ENCODE measurements around the gene MGAT3.

MGAT3 gene

GRCh38 chr22:39508393-39508792, 51.6 kb downstream of the MGAT3 start:
- TF ChIP-seq ZNF473 (tag by site-specific recombination; IDR thresholded peaks at IDR 0.05) (no peak), PRDM10 (tag by site-specific recombination; IDR thresholded peaks at IDR 0.05) (0 out of 2 replicates have a peak, but pooled peaks have one; percentile 14)
- Histone ChIP-seq H3K4me3 (ENCODE audit: low read depth, low read length) (no peak overlapping the region), H3K4me1 (ENCODE audit: control insufficient read depth, insufficient read depth, low read length) (peaks cover 2% of the 10 kb centered on the region; the same call in 1 of the 2 replicates), H3K36me3 (ENCODE audit: control insufficient read depth in 2 of 2, insufficient read depth in 1 of 2, low read length in 2 of 2) (peaks cover 67 to 100% of the 10 kb centered on the region in 2 experiments), H3K9me3 (ENCODE audit: control insufficient read depth, insufficient read depth, low read depth, low read length) (no peaks in the 10 kb centered on the region), H3K27ac (ENCODE audit: extremely low read depth, low read depth, low read length) (peak overlapping the region; percentile 11; the same call in 1 of the 2 replicates)
- ChIA-PET CTCF (interaction anchor here (0.6 to 2.4 kb wide), 5 partner anchors 9 to 1024 kb away, joined by 4 to 9 read pairs (median 6); no protein-coding TSS in a partner anchor), POLR2A (interaction anchor here (1.0 to 1.5 kb wide), 3 partner anchors 12 to 189 kb away, joined by 4 to 10 read pairs (median 6); partner anchors contain the start of genes ATF4 and RPL3)

GRCh38 chr22:39510529-39511149, 53.8 kb downstream of the MGAT3 start:
- ChIA-PET CTCF (interaction anchor here (0.7 to 2.3 kb wide), 6 partner anchors 8 to 19 kb away, joined by 4 to 13 read pairs (median 5); no protein-coding TSS in a partner anchor), POLR2A (interaction anchor here (0.6 to 3.4 kb wide), 4 partner anchors 9 to 1676 kb away, joined by 3 to 20 read pairs (median 6); partner anchors contain the start of genes ATF4 and MIEF1)
- peaks cover 66 to 100% of the 10 kb centered on the region in 2 experiments for H3K36me3 ChIP-seq (ENCODE audit: control insufficient read depth in 2 of 2, insufficient read depth in 1 of 2, low read length in 2 of 2)

GRCh38 chr22:39511226-39511625, 54.4 kb downstream of the MGAT3 start:
- Histone ChIP-seq H3K36me3 (ENCODE audit: control insufficient read depth in 2 of 2, insufficient read depth in 1 of 2, low read length in 2 of 2) (peaks cover 66 to 100% of the 10 kb centered on the region in 2 experiments), H3K9me3 (ENCODE audit: control insufficient read depth, insufficient read depth, low read depth, low read length) (no peaks in the 10 kb centered on the region), H3K4me1 (ENCODE audit: control insufficient read depth, insufficient read depth, low read length) (no peaks in the 10 kb centered on the region), H3K4me3 (ENCODE audit: low read depth, low read length) (no peak overlapping the region), H3K27ac (ENCODE audit: extremely low read depth, low read depth, low read length) (no peak overlapping the region)
- TF ChIP-seq ZNF596 (tag by site-specific recombination; IDR thresholded peaks at IDR 0.05) (no peak), SCRT1 (tag by site-specific recombination; IDR thresholded peaks at IDR 0.05; ENCODE audit: borderline replicate concordance) (no peak), ZNF830 (tag by site-specific recombination; IDR thresholded peaks at IDR 0.05; ENCODE audit: low read depth) (no peak), KLF10 (tag by site-specific recombination; IDR thresholded peaks at IDR 0.05) (no peak), MEIS1 (CRISPR knock-in tag; IDR thresholded peaks at IDR 0.05; ENCODE audit: borderline replicate concordance) (no peak), ZNF175 (tag by site-specific recombination; IDR thresholded peaks at IDR 0.05) (no peak)
- TF ChIP-seq, protein P1, sequence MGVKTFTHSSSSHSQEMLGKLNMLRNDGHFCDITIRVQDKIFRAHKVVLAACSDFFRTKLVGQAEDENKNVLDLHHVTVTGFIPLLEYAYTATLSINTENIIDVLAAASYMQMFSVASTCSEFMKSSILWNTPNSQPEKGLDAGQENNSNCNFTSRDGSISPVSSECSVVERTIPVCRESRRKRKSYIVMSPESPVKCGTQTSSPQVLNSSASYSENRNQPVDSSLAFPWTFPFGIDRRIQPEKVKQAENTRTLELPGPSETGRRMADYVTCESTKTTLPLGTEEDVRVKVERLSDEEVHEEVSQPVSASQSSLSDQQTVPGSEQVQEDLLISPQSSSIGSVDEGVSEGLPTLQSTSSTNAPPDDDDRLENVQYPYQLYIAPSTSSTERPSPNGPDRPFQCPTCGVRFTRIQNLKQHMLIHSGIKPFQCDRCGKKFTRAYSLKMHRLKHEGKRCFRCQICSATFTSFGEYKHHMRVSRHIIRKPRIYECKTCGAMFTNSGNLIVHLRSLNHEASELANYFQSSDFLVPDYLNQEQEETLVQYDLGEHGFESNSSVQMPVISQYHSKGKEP (tag by site-specific recombination; IDR thresholded peaks at IDR 0.05) = no peak
- ChIA-PET CTCF (interaction anchor here (0.7 to 2.3 kb wide), 5 partner anchors 8 to 18 kb away, joined by 4 to 13 read pairs (median 5); no protein-coding TSS in a partner anchor), POLR2A (interaction anchor here (0.9 to 3.4 kb wide), 2 partner anchors 9 kb away, joined by 3 to 20 read pairs (median 6); partner anchors contain the start of genes ATF4 and MIEF1)

More at GRCh38 chr22:39510529-39511149, 53.8 kb downstream of the MGAT3 start:
- Histone ChIP-seq H3K27ac (ENCODE audit: extremely low read depth, low read depth, low read length) (no peak overlapping the region), H3K9me3 (ENCODE audit: control insufficient read depth, insufficient read depth, low read depth, low read length) (no peaks in the 10 kb centered on the region), H3K4me1 (ENCODE audit: control insufficient read depth, insufficient read depth, low read length) (no peaks in the 10 kb centered on the region), H3K4me3 (ENCODE audit: low read depth, low read length) (no peak overlapping the region)
- no peak for TF ChIP-seq ZBTB21 (tag by site-specific recombination; IDR thresholded peaks at IDR 0.05)
- no peak for TF ChIP-seq ZNF184 (tag by site-specific recombination; IDR thresholded peaks at IDR 0.05)
- TF ChIP-seq ZNF433 (tag by site-specific recombination; IDR thresholded peaks at IDR 0.05; ENCODE audit: low read depth) = no peak
- no peak for TF ChIP-seq ZNF274 (IDR thresholded peaks at IDR 0.05; ENCODE audit: low read length)
- no peak for TF ChIP-seq ZNF274 (tag by site-specific recombination; IDR thresholded peaks at IDR 0.05; ENCODE audit: borderline replicate concordance)
- TF ChIP-seq ZFHX2 (tag by site-specific recombination; conservative IDR thresholded peaks at IDR 0.05) = no peak
- TF ChIP-seq ZNF654 (tag by site-specific recombination; IDR thresholded peaks at IDR 0.05; ENCODE audit: low read depth) = no peak
- no peak for TF ChIP-seq ZNF302 (tag by site-specific recombination; IDR thresholded peaks at IDR 0.05; ENCODE audit: low read depth)
- no peak for TF ChIP-seq ZBTB8A (tag by site-specific recombination; IDR thresholded peaks at IDR 0.05)
- no peak for TF ChIP-seq ZNF513 (tag by site-specific recombination; IDR thresholded peaks at IDR 0.05)
- TF ChIP-seq ZNF114 (tag by site-specific recombination; IDR thresholded peaks at IDR 0.05) = no peak
- TF ChIP-seq ZNF747 (tag by site-specific recombination; IDR thresholded peaks at IDR 0.05) = no peak
- TF ChIP-seq ZNF133 (tag by site-specific recombination; IDR thresholded peaks at IDR 0.05) = no peak
- no peak for TF ChIP-seq ZNF837 (tag by site-specific recombination; IDR thresholded peaks at IDR 0.05)
- no peak for TF ChIP-seq ZNF544 (tag by site-specific recombination; IDR thresholded peaks at IDR 0.05)
- no peak for TF ChIP-seq GFI1B (tag by site-specific recombination; IDR thresholded peaks at IDR 0.05)
- TF ChIP-seq MZF1 (tag by site-specific recombination; IDR thresholded peaks at IDR 0.05; ENCODE audit: borderline replicate concordance) = no peak
- no peak for TF ChIP-seq TRIM28 (IDR thresholded peaks at IDR 0.05; ENCODE audit: borderline replicate concordance, low read length)
- TF ChIP-seq, protein P2, sequence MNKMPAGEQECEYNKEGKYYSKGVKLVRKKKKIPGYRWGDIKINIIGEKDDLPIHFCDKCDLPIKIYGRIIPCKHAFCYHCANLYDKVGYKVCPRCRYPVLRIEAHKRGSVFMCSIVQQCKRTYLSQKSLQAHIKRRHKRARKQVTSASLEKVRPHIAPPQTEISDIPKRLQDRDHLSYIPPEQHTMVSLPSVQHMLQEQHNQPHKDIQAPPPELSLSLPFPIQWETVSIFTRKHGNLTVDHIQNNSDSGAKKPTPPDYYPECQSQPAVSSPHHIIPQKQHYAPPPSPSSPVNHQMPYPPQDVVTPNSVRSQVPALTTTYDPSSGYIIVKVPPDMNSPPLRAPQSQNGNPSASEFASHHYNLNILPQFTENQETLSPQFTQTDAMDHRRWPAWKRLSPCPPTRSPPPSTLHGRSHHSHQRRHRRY (tag by site-specific recombination; IDR thresholded peaks at IDR 0.05) = no peak
- TF ChIP-seq ZNF248 (tag by site-specific recombination; IDR thresholded peaks at IDR 0.05) = no peak
- TF ChIP-seq ZNF473 (tag by site-specific recombination; IDR thresholded peaks at IDR 0.05) = no peak
